ENCODE results near the gene RAI1.

Gene RAI1

GRCh38 chr17:17754719-17755686, 73.7 kb downstream of the RAI1 start:
- FAIRE-seq: no peak

GRCh38 chr17:17755715-17756114, 74.5 kb downstream of the RAI1 start:
- no peak for FAIRE-seq

- FAIRE-seq: no peak
Observed at GRCh38 chr17:17757391-17757791, 76.1 kb downstream of the RAI1 start.

GRCh38 chr17:17757956-17758845, 76.9 kb downstream of the RAI1 start:
- peak; percentile 27 for FAIRE-seq

GRCh38 chr17:17758941-17759563, 77.8 kb downstream of the RAI1 start:
- no peak for FAIRE-seq

GRCh38 chr17:17760350-17760749, 79.1 kb downstream of the RAI1 start:
- FAIRE-seq: no peak

- no peak for FAIRE-seq
Observed at GRCh38 chr17:17760872-17761550, 79.8 kb downstream of the RAI1 start.

GRCh38 chr17:17761894-17762743, 80.9 kb downstream of the RAI1 start:
- no peak for FAIRE-seq

GRCh38 chr17:17762744-17763105, 81.5 kb downstream of the RAI1 start:
- no peak for FAIRE-seq

- no peak for FAIRE-seq
Observed at GRCh38 chr17:17763136-17763535, 81.9 kb downstream of the RAI1 start.

- no peak for FAIRE-seq
Observed at GRCh38 chr17:17763734-17764133, 82.5 kb downstream of the RAI1 start.

- FAIRE-seq: no peak
Observed at GRCh38 chr17:17765359-17766076, 84.3 kb downstream of the RAI1 start.

GRCh38 chr17:17766077-17766743, 85.0 kb downstream of the RAI1 start:
- FAIRE-seq: no peak

GRCh38 chr17:17766744-17767120, 85.5 kb downstream of the RAI1 start:
- no peak for FAIRE-seq

GRCh38 chr17:17767154-17767869, 86.1 kb downstream of the RAI1 start:
- no peak for FAIRE-seq

GRCh38 chr17:17767887-17768418, 86.7 kb downstream of the RAI1 start:
- FAIRE-seq: peak; percentile 17

- FAIRE-seq: no peak
Observed at GRCh38 chr17:17768424-17769088, 87.3 kb downstream of the RAI1 start.

GRCh38 chr17:17769869-17770631, 88.8 kb downstream of the RAI1 start:
- no peak for FAIRE-seq
